Renal pelvis (tissue), 4 donors: ENCODE results near the gene MFSD12. TPM values are rescaled to one million over a fixed set of nuclear protein-coding genes. Genes with fewer than 3 reads are reported as not detected.
"Not testable (repeated sequence)": the region's sequence is repeated elsewhere in the genome, so short reads cannot be mapped to it uniquely, and the experiment has no call there.

ENCODE experiments used
- DNase-seq: peaks from one replicate; pipeline ENCODE4 v3.0.0-alpha.2; 2013
- polyA plus RNA-seq, 3 donors: library from polyadenylated mRNA; unstranded; fragments of 120-200 nt; gene quantifications; one replicate each; pipeline ENCODE4 v1.2.1, GENCODE V29; 2013; ENCODE audit not compliant: insufficient read length in 3 of 3

The MFSD12 gene
- polyA plus RNA-seq, 3 donors = 61.1 to 79.0 (median 76.0) TPM

DNA sequence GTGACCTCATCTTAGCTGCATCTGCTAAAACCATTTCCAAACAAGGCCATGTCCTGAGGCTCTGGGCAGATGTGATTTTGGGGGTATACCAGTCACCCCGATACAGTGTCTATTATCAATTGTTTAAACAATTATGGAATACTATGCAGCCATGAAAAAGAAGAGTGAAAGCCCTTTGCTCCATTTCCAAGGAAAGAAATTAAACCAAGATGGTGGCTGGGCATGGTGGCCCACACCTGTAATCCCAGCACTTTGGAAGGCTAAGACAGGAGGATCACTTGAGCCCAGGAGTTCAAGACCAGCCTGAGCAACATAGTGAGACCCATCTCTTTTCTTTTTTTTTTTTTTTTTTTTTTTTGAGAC lies 17.6 kb downstream of the MFSD12 start:
- no peak for DNase-seq

GRCh38 chr19:3538965-3539755 lies 18.2 kb downstream of the MFSD12 start, which contains the start of gene TEKTIP1:
TSS of gene TEKTIP1 (plus strand) at chr19:3539174. CDS start at chr19:3539178, 4 bp downstream.
- DNase-seq = no peak

GRCh38 chr19:3538258-3538929 lies 19.0 kb downstream of the MFSD12 start:
- DNase-seq = no peak

- no peak for DNase-seq
These were observed 19.7 kb downstream of the MFSD12 start for GRCh38 chr19:3537438-3538240.

DNA sequence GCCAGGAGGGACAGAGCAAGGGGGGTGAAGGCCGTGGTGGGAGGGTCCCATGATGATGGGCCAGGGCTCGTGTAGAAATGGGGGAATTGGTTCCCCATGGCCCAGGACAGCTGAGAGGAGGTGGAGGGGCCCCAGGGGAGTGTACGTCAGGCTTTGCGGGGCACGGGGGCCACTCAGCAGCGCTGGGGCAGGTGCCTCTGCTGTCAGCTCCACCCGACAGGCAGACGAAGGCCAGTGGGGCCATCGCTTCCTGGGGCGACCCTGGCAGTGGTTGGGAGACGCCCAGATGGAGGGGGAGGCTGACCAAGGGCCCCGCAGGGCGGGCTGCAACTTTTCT lies 20.3 kb downstream of the MFSD12 start:
- DNase-seq = no peak

- DNase-seq = no peak
These were observed 20.8 kb downstream of the MFSD12 start for GRCh38 chr19:3536429-3537100.

DNA sequence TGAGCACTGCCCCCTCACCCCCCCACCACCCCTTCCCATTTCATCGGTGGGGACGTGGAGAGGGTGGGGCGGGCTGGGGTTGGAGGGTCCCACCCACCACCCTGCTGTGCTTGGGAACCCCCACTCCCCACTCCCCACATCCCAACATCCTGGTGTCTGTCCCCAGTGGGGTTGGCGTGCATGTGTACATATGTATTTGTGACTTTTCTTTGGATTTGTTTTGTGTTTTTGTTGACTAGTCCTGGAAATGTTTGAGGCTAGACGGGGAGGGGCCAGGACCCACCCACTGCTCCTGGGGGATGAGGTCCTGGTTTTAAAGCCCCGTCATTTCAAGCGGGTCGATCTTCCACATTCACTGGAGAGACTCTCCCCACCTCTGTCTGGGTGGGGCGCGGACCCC lies 21.4 kb downstream of the MFSD12 start:
- DNase-seq = no peak

DNA sequence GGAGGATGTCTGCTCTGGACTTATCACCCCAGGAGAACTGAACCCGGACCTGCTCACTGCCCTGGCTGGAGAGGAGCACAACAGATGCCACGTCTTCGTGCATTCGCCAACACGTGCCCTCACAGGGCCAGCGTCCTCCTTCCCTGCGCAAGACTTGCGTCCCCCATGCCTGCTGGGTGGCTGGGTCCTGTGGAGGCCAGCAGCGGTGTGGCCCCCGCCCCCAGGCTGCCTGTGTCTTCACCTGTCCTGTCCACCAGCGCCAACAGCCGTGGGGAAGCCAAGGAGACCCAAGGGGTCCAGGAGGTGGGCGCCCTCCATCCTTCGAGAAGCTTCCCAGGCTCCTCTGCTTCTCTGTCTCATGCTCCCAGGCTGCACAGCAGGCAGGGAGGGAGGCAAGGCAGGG lies 21.8 kb downstream of the MFSD12 start:
- no peak for DNase-seq

DNA sequence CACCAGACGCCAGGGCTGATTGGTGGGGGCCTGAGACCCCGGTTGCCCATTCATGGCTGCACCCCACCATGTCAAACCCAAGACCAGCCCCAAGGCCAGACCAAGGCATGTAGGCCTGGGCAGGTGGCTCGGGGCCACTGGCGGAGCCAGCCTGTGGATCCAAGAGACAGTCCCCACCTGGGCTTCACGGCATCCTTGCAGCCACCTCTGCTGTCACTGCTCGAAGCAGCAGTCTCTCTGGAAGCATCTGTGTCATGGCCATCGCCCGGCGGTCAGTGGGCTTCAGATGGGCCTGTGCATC lies 22.2 kb downstream of the MFSD12 start:
- DNase-seq = no peak

DNA sequence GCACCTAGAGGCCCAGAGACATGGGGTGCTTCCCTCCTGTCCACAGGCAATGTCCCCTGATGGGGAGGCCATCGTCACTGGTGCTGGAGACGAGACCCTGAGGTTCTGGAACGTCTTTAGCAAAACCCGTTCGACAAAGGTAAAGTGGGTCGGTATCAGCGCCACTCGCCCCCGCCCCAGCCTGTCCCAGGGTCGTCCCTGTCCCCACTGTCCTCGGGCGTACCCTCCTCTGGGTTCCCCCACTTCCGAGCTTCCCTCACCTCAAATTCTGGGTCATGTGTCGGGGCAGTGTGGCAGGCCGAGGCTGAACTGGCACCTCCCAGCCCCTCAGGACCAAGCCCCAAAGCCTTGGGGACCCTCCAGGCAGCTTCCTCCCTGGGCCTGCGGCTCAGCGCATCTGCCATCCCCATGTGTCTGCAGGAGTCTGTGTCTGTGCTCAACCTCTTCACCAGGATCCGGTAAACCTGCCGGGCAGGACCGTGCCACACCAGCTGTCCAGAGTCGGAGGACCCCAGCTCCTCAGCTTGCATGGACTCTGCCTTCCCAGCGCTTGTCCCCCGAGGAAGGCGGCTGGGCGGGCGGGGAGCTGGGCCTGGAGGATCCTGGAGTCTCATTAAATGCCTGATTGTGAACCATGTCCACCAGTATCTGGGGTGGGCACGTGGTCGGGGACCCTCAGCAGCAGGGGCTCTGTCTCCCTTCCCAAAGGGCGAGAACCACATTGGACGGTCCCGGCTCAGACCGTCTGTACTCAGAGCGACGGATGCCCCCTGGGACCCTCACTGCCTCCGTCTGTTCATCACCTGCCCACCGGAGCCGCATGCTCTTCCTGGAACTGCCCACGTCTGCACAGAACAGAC lies 22.8 kb downstream of the MFSD12 start:
- DNase-seq = no peak

GRCh38 chr19:3533563-3534216 lies 23.7 kb downstream of the MFSD12 start:
- no peak for DNase-seq

- no peak for DNase-seq
These were observed 24.4 kb downstream of the MFSD12 start for GRCh38 chr19:3533033-3533432.

DNA sequence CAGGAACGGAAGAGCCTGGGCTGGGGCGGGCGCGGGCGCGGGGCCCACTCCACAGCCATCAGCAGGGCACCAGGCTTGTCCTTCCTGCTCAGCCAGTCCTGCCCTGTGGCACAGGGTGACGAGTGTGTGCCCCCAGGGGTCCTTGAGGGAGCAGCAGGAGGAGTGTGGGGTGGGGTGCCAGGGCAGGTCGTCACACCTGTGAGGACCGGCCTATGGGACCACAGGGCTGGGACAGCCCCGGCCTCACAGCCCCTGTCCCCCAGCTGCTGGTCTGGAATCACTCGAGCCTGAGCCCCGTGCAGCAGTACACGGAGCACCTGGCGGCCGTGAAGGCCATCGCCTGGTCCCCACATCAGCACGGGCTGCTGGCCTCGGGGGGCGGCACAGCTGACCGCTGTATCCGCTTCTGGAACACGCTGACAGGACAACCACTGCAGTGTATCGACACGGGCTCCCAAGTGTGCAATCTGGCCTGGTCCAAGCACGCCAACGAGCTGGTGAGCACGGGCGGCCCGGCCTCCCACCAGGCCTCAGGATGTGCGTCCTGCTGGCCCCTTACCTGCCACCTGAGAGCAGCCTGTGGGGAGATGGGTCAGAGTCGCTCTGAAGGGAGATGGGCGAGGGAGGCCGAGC lies 25.1 kb downstream of the MFSD12 start:
- DNase-seq = no peak

DNA sequence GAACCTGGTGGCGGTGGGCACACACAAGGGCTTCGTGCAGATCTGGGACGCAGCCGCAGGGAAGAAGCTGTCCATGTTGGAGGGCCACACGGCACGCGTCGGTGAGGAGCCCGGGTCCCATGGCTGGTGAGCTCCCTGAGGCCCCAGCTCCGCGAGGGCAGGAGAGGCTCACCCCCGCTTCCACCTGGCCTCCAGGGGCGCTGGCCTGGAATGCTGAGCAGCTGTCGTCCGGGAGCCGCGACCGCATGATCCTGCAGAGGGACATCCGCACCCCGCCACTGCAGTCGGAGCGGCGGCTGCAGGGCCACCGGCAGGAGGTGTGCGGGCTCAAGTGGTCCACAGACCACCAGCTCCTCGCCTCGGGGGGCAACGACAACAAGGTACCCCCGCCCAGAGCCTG lies 25.7 kb downstream of the MFSD12 start:
- no peak for DNase-seq

DNA sequence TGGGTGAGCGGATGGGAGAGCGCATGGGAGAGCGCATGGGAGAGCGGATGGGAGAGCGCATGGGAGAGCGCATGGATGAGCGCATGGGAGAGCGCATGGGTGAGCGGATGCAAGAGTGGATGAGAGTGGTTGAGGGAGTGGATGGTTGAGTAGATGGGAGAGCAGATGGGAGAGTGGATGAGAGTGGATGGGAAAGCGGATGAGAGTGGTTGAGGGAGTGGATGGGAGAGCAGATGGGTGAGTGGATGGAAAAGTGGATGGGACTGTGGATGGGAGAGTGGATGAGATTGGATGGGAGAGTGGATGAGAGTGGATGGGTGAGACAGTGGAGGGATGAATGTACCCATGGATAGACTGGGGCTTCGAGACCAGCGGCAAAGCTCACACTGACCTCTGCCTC lies 27.0 kb downstream of the MFSD12 start:
- DNase-seq = no peak

- not testable (repeated sequence) for DNase-seq
These were observed 28.1 kb downstream of the MFSD12 start for GRCh38 chr19:3529299-3529698.

GRCh38 chr19:3528539-3529211 lies 28.7 kb downstream of the MFSD12 start:
- no peak for DNase-seq

DNA sequence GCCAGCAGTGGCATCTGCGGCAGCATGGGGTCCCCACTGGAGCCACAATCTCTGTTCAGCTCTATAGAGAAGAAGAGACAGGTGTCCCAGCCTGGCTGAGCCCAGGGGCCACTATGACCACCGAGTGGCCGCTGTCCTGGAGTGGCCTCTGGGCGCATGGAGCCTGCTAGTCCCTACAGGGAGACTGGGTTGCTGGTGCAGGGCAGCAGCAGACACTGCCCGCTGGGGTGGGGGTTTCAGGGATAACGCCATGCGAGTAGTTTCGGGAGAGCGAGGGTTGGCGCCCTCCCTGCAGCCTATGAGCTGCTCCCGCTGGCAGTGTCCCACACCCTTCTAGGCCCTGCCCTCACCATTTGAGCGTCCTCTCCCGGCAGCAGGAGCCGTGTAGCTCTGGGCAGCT lies 29.3 kb downstream of the MFSD12 start:
- no peak for DNase-seq

- no peak for DNase-seq
These were observed 30.0 kb downstream of the MFSD12 start for GRCh38 chr19:3527238-3527910.
